HCT116 (cell line): ENCODE data around the gene DMD. TPM values are rescaled to one million over a fixed set of nuclear protein-coding genes. Genes with fewer than 3 reads are reported as not detected.

Experiments used
- ATAC-seq: fragments of 200-7000 bp; cut with Tn5 transposase; 2 replicates; pipeline ENCODE4 v1.9.1; 2020; ENCODE audit warnings: mild to moderate bottlenecking, moderate library complexity
- BruUV-seq: library from RNA; stranded (reverse); fragments of 400-500 nt; replicated peaks from 2 replicates; lab custom pipeline; 2021; lab: Mats Ljungman, UMichigan
- CTCF ChIA-PET: fragments of 300-600 bp; sonication (Branson Sonifier 250); formaldehyde crosslinking; loops from one replicate; lab custom pipeline; 2021; ENCODE audit warnings: antibody characterized with exemption; lab: Charles Lee
- POLR2A ChIA-PET: fragments of 300-600, 350-600 bp; sonication (Branson Sonifier 250); formaldehyde crosslinking; loops from one replicate; lab custom pipeline; 2021; ENCODE audit warnings: antibody characterized with exemption; lab: Charles Lee
- RAD21 ChIA-PET, 2 experiments: fragments of 300-600 bp; sonication (Branson Sonifier 250); formaldehyde crosslinking; loops; one replicate each; lab custom pipeline; 2023; ENCODE audit warnings: low total read pairs in 2 of 2; ENCODE audit not compliant: uncharacterized antibody in 2 of 2, unreplicated experiment in 2 of 2, low non-redundant PET in 1 of 2; lab: Charles Lee
- DNase-seq: peaks from one replicate; pipeline ENCODE4 v3.0.0-alpha.2; 2010; ENCODE audit warnings: low read depth, low spot score
- H2AFZ ChIP-seq: fragments of 200-600 bp; shearing (Covaris generic), sonication (generic); 2 replicates; pipeline ENCODE4 v1.6.1; 2017; ENCODE audit warnings: low read depth, mixed run types, mixed read lengths, antibody characterized with exemption, low read length; ENCODE audit not compliant: poor library complexity, severe bottlenecking
- H3K27ac ChIP-seq: 2 replicates; pipeline ENCODE4 v1.5.1; 2012; ENCODE audit warnings: low read depth, low read length
- H3K27me3 ChIP-seq: fragments of 200-600 bp; sonication (generic); 2 replicates; pipeline ENCODE4 v1.6.1; 2016; ENCODE audit warnings: mixed run types, low read length, mixed read lengths; ENCODE audit not compliant: insufficient read depth
- H3K36me3 ChIP-seq, 2 experiments: fragments of 200-500 bp in 1 of 2; fragments of 200-600 bp in 1 of 2; sonication (Bioruptor generic) in 1 of 2; sonication (generic) in 1 of 2; 2 replicates each; pipeline versions ENCODE4 v1.5.1 to v1.6.1; 2014 to 2016; ENCODE audit warnings: low read length in 2 of 2, inconsistent platforms in 1 of 2, mixed read lengths in 1 of 2, mixed run types in 1 of 2; ENCODE audit not compliant: insufficient read depth in 2 of 2, control insufficient read depth in 1 of 2
- H3K4me1 ChIP-seq, 2 experiments: fragments of 200-600 bp in 1 of 2; sonication (generic) in 1 of 2; 2 replicates each; pipeline versions ENCODE4 v1.5.1 to v1.6.1; 2012 to 2017; ENCODE audit warnings: low read length in 2 of 2, inconsistent platforms in 1 of 2, mild to moderate bottlenecking in 1 of 2, mixed read lengths in 1 of 2, mixed run types in 1 of 2, moderate library complexity in 1 of 2; ENCODE audit not compliant: insufficient read depth in 2 of 2, control insufficient read depth in 1 of 2
- H3K4me2 ChIP-seq: fragments of 200-600 bp; sonication (generic); 2 replicates; pipeline ENCODE4 v1.6.1; 2017; ENCODE audit warnings: mixed run types, low read length, mixed read lengths
- H3K4me3 ChIP-seq, 2 experiments: fragments of 200-600 bp in 1 of 2; sonication (generic) in 1 of 2; replicated peaks in 1 of 2; 2 replicates each; pipeline ENCODE4 v1.5.1; 2011 to 2016; ENCODE audit warnings: low read length in 2 of 2, control low read depth in 1 of 2, low read depth in 1 of 2, mild to moderate bottlenecking in 1 of 2, mixed read lengths in 1 of 2, mixed run types in 1 of 2
- H3K79me2 ChIP-seq: fragments of 200-600 bp; sonication (generic); 2 replicates; pipeline ENCODE4 v1.6.1; 2017; ENCODE audit warnings: mild to moderate bottlenecking, mixed run types, low read length, moderate library complexity, mixed read lengths; ENCODE audit not compliant: insufficient read depth
- H3K9ac ChIP-seq: fragments of 200-600 bp; sonication (generic); 2 replicates; pipeline ENCODE4 v1.6.1; 2016; ENCODE audit warnings: low read length, mixed read lengths
- H3K9me2 ChIP-seq: fragments of 200-600 bp; sonication (generic), shearing (Covaris generic); 2 replicates; pipeline ENCODE4 v1.6.1; 2017; ENCODE audit warnings: mixed run types, mild to moderate bottlenecking, moderate library complexity; ENCODE audit not compliant: insufficient read depth
- H3K9me3 ChIP-seq, 2 experiments: fragments of 200-500 bp in 1 of 2; fragments of 200-600 bp in 1 of 2; sonication (Bioruptor generic) in 1 of 2; sonication (generic) in 1 of 2; 2 replicates each; pipeline ENCODE4 v1.6.1; 2014 to 2017; ENCODE audit warnings: low read length in 2 of 2, mixed read lengths in 2 of 2, inconsistent platforms in 1 of 2, low read depth in 1 of 2, mild to moderate bottlenecking in 1 of 2, mixed run types in 1 of 2, moderate library complexity in 1 of 2; ENCODE audit not compliant: control insufficient read depth in 1 of 2, insufficient read depth in 1 of 2
- H4K20me1 ChIP-seq: fragments of 200-600 bp; sonication (generic), shearing (Covaris generic); 2 replicates; pipeline ENCODE4 v1.6.1; 2017; ENCODE audit warnings: mixed run types, mild to moderate bottlenecking, moderate library complexity; ENCODE audit not compliant: insufficient read depth
- CBX3 ChIP-seq: IDR thresholded peaks from 2 replicates; pipeline ENCODE4 v1.6.1; 2012; ENCODE audit warnings: low read depth
- CEBPB ChIP-seq: IDR thresholded peaks from 2 replicates; pipeline ENCODE4 v1.6.1; 2012; ENCODE audit warnings: low read depth
- ELF1 ChIP-seq: IDR thresholded peaks from 2 replicates; pipeline ENCODE4 v1.6.1; 2012; ENCODE audit warnings: low read depth, borderline replicate concordance
- FOSL1 ChIP-seq: IDR thresholded peaks from 2 replicates; pipeline ENCODE4 v1.6.1; 2012; ENCODE audit warnings: low read depth
- RAD21 ChIP-seq: IDR thresholded peaks from 2 replicates; pipeline ENCODE4 v1.6.1; 2012; ENCODE audit warnings: low read depth, mild to moderate bottlenecking
- REST ChIP-seq: IDR thresholded peaks from 2 replicates; pipeline ENCODE4 v1.6.1; 2012; ENCODE audit warnings: low read depth
- SIN3A ChIP-seq: IDR thresholded peaks from 2 replicates; pipeline ENCODE4 v1.6.1; 2012; ENCODE audit warnings: low read depth
- ZBTB33 ChIP-seq: IDR thresholded peaks from 2 replicates; pipeline ENCODE4 v1.6.1; 2011; ENCODE audit warnings: mild to moderate bottlenecking, low read length, moderate library complexity; ENCODE audit not compliant: insufficient replicate concordance; ENCODE audit errors: extremely low read depth
- intact Hi-C: fragments of 100-400 bp; cut with micrococcal nuclease; formaldehyde crosslinking; loops from 2 replicates; pipeline ENCODE4 v1.10.0; 2022
- total RNA-seq: library from RNA; stranded (reverse); gene quantifications from one replicate; pipeline ENCODE4 v1.2.1, GENCODE V29; 2021; ENCODE audit not compliant: unreplicated experiment
- TF ChIP-seq, protein P1 (sequence below): IDR thresholded peaks from 2 replicates; pipeline ENCODE4 v1.6.1; 2012

The DMD gene
- total RNA-seq, 1 experiment from 2014 or later, result 0.05 TPM

- H3K9me2 ChIP-seq, result no peaks in the 10 kb centered on the region
- no peak overlapping the region for H3K27ac ChIP-seq
- H3K4me2 ChIP-seq, result no peak overlapping the region
- H3K4me1 ChIP-seq, result no peaks in the 10 kb centered on the region
- ATAC-seq (no peak), DNase-seq (no peak)
- ChIA-PET RAD21 (no interaction called here), CTCF (no interaction called here), POLR2A (no interaction called here)
- BruUV-seq, result no TSS peak
- intact Hi-C loops, result no loop called here
- TF ChIP-seq CBX3 (no peak), FOSL1 (no peak), RAD21 (no peak), ZBTB33 (no peak), ELF1 (no peak), REST (no peak), CEBPB (no peak), SIN3A (no peak)
- TF ChIP-seq, protein P1, sequence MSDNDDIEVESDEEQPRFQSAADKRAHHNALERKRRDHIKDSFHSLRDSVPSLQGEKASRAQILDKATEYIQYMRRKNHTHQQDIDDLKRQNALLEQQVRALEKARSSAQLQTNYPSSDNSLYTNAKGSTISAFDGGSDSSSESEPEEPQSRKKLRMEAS, result no peak
- H3K27me3 ChIP-seq, result no peaks in the 10 kb centered on the region
- H3K4me3 ChIP-seq, result no peak overlapping the region
- H3K79me2 ChIP-seq, result no peaks in the 10 kb centered on the region
- H2AFZ ChIP-seq, result no peak overlapping the region
- no peaks in the 10 kb centered on the region for H3K9me3 ChIP-seq
- no peaks in the 10 kb centered on the region for H3K36me3 ChIP-seq
- H4K20me1 ChIP-seq, result no peaks in the 10 kb centered on the region
- H3K9ac ChIP-seq, result no peak overlapping the region
Observed at GRCh38 chrX:31889088-31889487, 1322.3 kb downstream of the DMD start.
